ENCODE data around the gene OR51I1.

DNA sequence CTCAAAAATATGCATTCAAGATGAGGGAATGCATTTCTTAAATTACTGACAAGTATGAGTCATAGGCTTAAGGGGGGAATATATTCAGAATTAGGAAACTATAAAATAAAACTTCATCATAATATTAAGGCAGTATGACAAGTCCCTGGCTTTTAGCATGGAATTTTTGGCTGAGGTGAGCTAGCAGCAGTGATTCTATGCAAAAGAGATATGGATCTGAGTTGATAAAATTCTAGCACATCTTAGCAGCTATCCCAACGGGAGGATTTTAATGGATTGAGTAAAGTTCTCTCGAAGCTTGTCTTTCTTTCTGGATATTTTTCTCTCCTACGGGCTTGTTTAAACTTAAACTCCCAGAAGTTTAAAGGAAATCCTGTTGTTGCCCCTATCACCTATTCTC is 18.2 kb downstream of the OR51I1 start:
- TF ChIP-seq POLR2AphosphoS5 (IDR thresholded peaks at IDR 0.05; ENCODE audit: low read depth, low read length) (no peak), POLR2A (IDR thresholded peaks at IDR 0.05; ENCODE audit: low read depth, low read length) (no peak)
